Tibial artery (tissue), 4 donors: ENCODE measurements around the gene WEE1.
A peak's percentile ranks its signal among the peaks of the same experiment; 100 is the strongest.

ENCODE experiments used
- DNase-seq, 2 donors: peaks; one replicate each; pipeline ENCODE4 v3.0.0-alpha.2; 2019
- H3K27ac ChIP-seq, 2 donors: fragments of 200-600 bp; sonication (generic) in 1 of 2; 1 replicate in 1 of 2; 2 replicates in 1 of 2; pipeline ENCODE4 v1.5.1; 2018 to 2019; ENCODE audit warnings: mild to moderate bottlenecking in 1 of 2
- H3K27me3 ChIP-seq, 2 donors: fragments of 200-600 bp; sonication (generic) in 1 of 2; one replicate each; pipeline versions ENCODE4 v1.5.1 to v1.6.0; 2016 to 2019
- H3K36me3 ChIP-seq, 3 donors: fragments of 200-600 bp; sonication (generic) in 2 of 3; one replicate each; pipeline ENCODE4 v1.5.1; 2016 to 2019; ENCODE audit warnings: mild to moderate bottlenecking in 2 of 3
- H3K4me1 ChIP-seq, 4 donors: fragments of 200-600 bp; sonication (generic) in 2 of 4; 1 replicate in 3 of 4; 2 replicates in 1 of 4; pipeline ENCODE4 v1.5.1; 2016 to 2019
- H3K4me3 ChIP-seq, 2 donors: fragments of 200-600 bp; sonication (generic) in 1 of 2; 1 replicate in 1 of 2; 2 replicates in 1 of 2; pipeline ENCODE4 v1.5.1; 2018 to 2019; ENCODE audit warnings: mild to moderate bottlenecking in 2 of 2
- H3K9me3 ChIP-seq, 3 donors: fragments of 200-600 bp; sonication (generic) in 1 of 3; one replicate each; pipeline ENCODE4 v1.5.1; 2016 to 2019
- CTCF ChIP-seq, 2 experiments: fragments of 200-600 bp in 1 of 2; fragments of 450-650 bp in 1 of 2; IDR thresholded peaks; one replicate each; pipeline ENCODE4 v1.5.1; 2017 to 2019; ENCODE audit warnings: antibody characterized with exemption in 2 of 2, mild to moderate bottlenecking in 1 of 2, moderate library complexity in 1 of 2
- intact Hi-C: fragments of 100-400 bp; cut with DNase I; formaldehyde crosslinking; loops from one replicate; pipeline ENCODE4 v1.15.0; 2023; ENCODE audit warnings: low total_unique reads

The WEE1 gene

GRCh38 chr11:9528573-9529333 is 44.7 kb upstream of the WEE1 start:
- no peak for DNase-seq
- Histone ChIP-seq H3K27ac (peak overlapping the region; percentile 40 to 59), H3K4me3 (no peak overlapping the region), H3K9me3 (no peaks in the 10 kb centered on the region), H3K36me3 (peaks cover 0 to 7% (median 0%) of the 10 kb centered on the region in 3 donors), H3K27me3 (no peaks in the 10 kb centered on the region), H3K4me1 (peaks cover 0 to 74% (median 44%) of the 10 kb centered on the region in 4 donors)
- intact Hi-C loops, result no loop called here
- TF ChIP-seq CTCF (IDR thresholded peaks at IDR 0.05), result no peak

GRCh38 chr11:9529334-9529650 is 44.2 kb upstream of the WEE1 start:
- peaks cover 0 to 7% (median 0%) of the 10 kb centered on the region in 3 donors for H3K36me3 ChIP-seq
- H3K27ac ChIP-seq, result peak overlapping the region; percentile 40 to 59
- peak in 1 of 2 donors; percentile 74 for DNase-seq
- H3K27me3 ChIP-seq, result no peaks in the 10 kb centered on the region
- no peak overlapping the region for H3K4me3 ChIP-seq
- H3K4me1 ChIP-seq, result peaks cover 0 to 74% (median 49%) of the 10 kb centered on the region in 4 donors
- H3K9me3 ChIP-seq, result no peaks in the 10 kb centered on the region
- intact Hi-C loops, result no loop called here
- no peak for TF ChIP-seq CTCF (IDR thresholded peaks at IDR 0.05)

- intact Hi-C loops, result no loop called here
- peaks cover 0 to 7% (median 0%) of the 10 kb centered on the region in 3 donors for H3K36me3 ChIP-seq
- peaks cover 0 to 74% (median 53%) of the 10 kb centered on the region in 4 donors for H3K4me1 ChIP-seq
- H3K4me3 ChIP-seq, result no peak overlapping the region
- no peak for DNase-seq
- TF ChIP-seq CTCF (IDR thresholded peaks at IDR 0.05), result no peak
- H3K27me3 ChIP-seq, result no peaks in the 10 kb centered on the region
- peak overlapping the region in 1 of 2 donors; percentile 59 for H3K27ac ChIP-seq
- H3K9me3 ChIP-seq, result no peaks in the 10 kb centered on the region
Measured at GRCh38 chr11:9530020-9530621, 43.3 kb upstream of the WEE1 start.

- DNase-seq, result no peak
- Histone ChIP-seq H3K9me3 (no peaks in the 10 kb centered on the region), H3K4me3 (no peak overlapping the region), H3K27ac (no peak overlapping the region), H3K27me3 (no peaks in the 10 kb centered on the region), H3K4me1 (peaks cover 0 to 76% (median 55%) of the 10 kb centered on the region in 4 donors), H3K36me3 (peaks cover 0 to 2% (median 0%) of the 10 kb centered on the region in 3 donors)
- TF ChIP-seq CTCF (IDR thresholded peaks at IDR 0.05), result no peak
- intact Hi-C loops, result no loop called here
Measured at GRCh38 chr11:9530901-9531625, 42.4 kb upstream of the WEE1 start.

- peaks cover 0 to 56% (median 40%) of the 10 kb centered on the region in 4 donors for H3K4me1 ChIP-seq
Measured at GRCh38 chr11:9533058-9533457, 40.4 kb upstream of the WEE1 start.

More at GRCh38 chr11:9533058-9533457, 40.4 kb upstream of the WEE1 start:
- no peaks in the 10 kb centered on the region for H3K27me3 ChIP-seq
- no peaks in the 10 kb centered on the region for H3K36me3 ChIP-seq
- peak overlapping the region in 1 of 2 donors; percentile 57 for H3K27ac ChIP-seq
- intact Hi-C loops, result no loop called here
- no peak for TF ChIP-seq CTCF (IDR thresholded peaks at IDR 0.05)
- no peaks in the 10 kb centered on the region for H3K9me3 ChIP-seq
- H3K4me3 ChIP-seq, result no peak overlapping the region
- DNase-seq, result no peak
